Activated naive CD4-positive, alpha-beta T cell treated with anti-CD3 and anti-CD28 coated beads, Interleukin-2, amount 50 U/mL, for 72 hours (primary cell): ENCODE data around the gene CLEC4F. TPM values are rescaled to one million over a fixed set of nuclear protein-coding genes. Genes with fewer than 3 reads are reported as not detected.

ENCODE experiments used
- ATAC-seq, 2 donors: fragments of 150-1000 bp; cut with Tn5 transposase; 2 replicates each; pipeline ENCODE4 v1.10.0; 2021; ENCODE audit warnings: mild to moderate bottlenecking in 2 of 2, moderate library complexity in 2 of 2
- DNase-seq, 2 donors: peaks; one replicate each; pipeline ENCODE4 v3.0.0; 2021 to 2022; ENCODE audit warnings: low spot score in 2 of 2
- H3K27ac Mint-ChIP-seq, 2 donors: one replicate each; pipeline ENCODE4 v1.8.0; 2022; ENCODE audit warnings: mild to moderate bottlenecking in 2 of 2, mixed read lengths in 2 of 2
- H3K36me3 Mint-ChIP-seq, 2 donors: one replicate each; pipeline ENCODE4 v1.8.0; 2022; ENCODE audit warnings: mixed read lengths in 2 of 2
- H3K9me3 Mint-ChIP-seq, 2 donors: one replicate each; pipeline ENCODE4 v1.8.0; 2022; ENCODE audit warnings: mixed read lengths in 2 of 2
- total RNA-seq, 2 donors: library from RNA; stranded (reverse); gene quantifications; one replicate each; pipeline ENCODE4 v1.2.3, GENCODE V29; 2022

The CLEC4F gene
- total RNA-seq, 2 donors from 2014 or later, result 3.7 TPM; not detected in 1

GRCh38 chr2:70776266-70776665 is 44.1 kb downstream of the CLEC4F start:
- Mint-ChIP-seq H3K36me3 (peaks cover 0 to 6% of the 10 kb centered on the region in 2 donors), H3K9me3 (peaks cover 0 to 9% of the 10 kb centered on the region in 2 donors), H3K27ac (no peak overlapping the region)
- DNase-seq (no peak), ATAC-seq (no peak)

GRCh38 chr2:70775141-70775540 is 45.3 kb downstream of the CLEC4F start:
- no peak overlapping the region for H3K27ac Mint-ChIP-seq
- no peak for ATAC-seq

GRCh38 chr2:70772486-70773155 is 47.8 kb downstream of the CLEC4F start:
- Mint-ChIP-seq H3K36me3 (peaks cover 4 to 6% of the 10 kb centered on the region in 2 donors), H3K27ac (no peak overlapping the region), H3K9me3 (peaks cover 0 to 9% of the 10 kb centered on the region in 2 donors)
- DNase-seq (no peak), ATAC-seq (no peak)

More at GRCh38 chr2:70775141-70775540, 45.3 kb downstream of the CLEC4F start:
- Mint-ChIP-seq H3K36me3 (peaks cover 0 to 6% of the 10 kb centered on the region in 2 donors), H3K9me3 (peaks cover 0 to 9% of the 10 kb centered on the region in 2 donors)
- no peak for DNase-seq

GRCh38 chr2:70771446-70771845 is 49.0 kb downstream of the CLEC4F start:
- Mint-ChIP-seq H3K36me3 (peaks cover 5 to 11% of the 10 kb centered on the region in 2 donors), H3K9me3 (peaks cover 0 to 9% of the 10 kb centered on the region in 2 donors)
- ATAC-seq, result peak in 1 of 2 donors; percentile 34

GRCh38 chr2:70769450-70769849 is 50.9 kb downstream of the CLEC4F start:
- Mint-ChIP-seq H3K36me3 (peaks cover 5 to 12% of the 10 kb centered on the region in 2 donors), H3K27ac (no peak overlapping the region), H3K9me3 (peaks cover 0 to 9% of the 10 kb centered on the region in 2 donors)
- DNase-seq, result no peak
- ATAC-seq, result no peak

More at GRCh38 chr2:70771446-70771845, 49.0 kb downstream of the CLEC4F start:
- no peak for DNase-seq
- no peak overlapping the region for H3K27ac Mint-ChIP-seq

- Mint-ChIP-seq H3K9me3 (peaks cover 0 to 7% of the 10 kb centered on the region in 2 donors), H3K36me3 (peaks cover 5 to 10% of the 10 kb centered on the region in 2 donors), H3K27ac (peak overlapping the region; percentile 59 to 95)
- no peak for ATAC-seq
- DNase-seq, result no peak
Measured at GRCh38 chr2:70768590-70769085, 51.8 kb downstream of the CLEC4F start.

- Mint-ChIP-seq H3K9me3 (peaks cover 0 to under 1% of the 10 kb centered on the region in 2 donors), H3K27ac (peak within 1 kb of the TSS; percentile 82 to 95), H3K36me3 (peaks cover 5 to 6% of the 10 kb centered on the region in 2 donors)
- peak; percentile 60 to 81 for DNase-seq
- peak; percentile 81 to 90 for ATAC-seq
Measured at GRCh38 chr2:70767699-70768589, 52.5 kb downstream of the CLEC4F start, which contains the start of gene ADD2. TSS of gene ADD2 (minus strand) at chr2:70768200. CDS start at chr2:70706408, 61,792 bp downstream.

- H3K36me3 Mint-ChIP-seq, result peaks cover 5 to 6% of the 10 kb centered on the region in 2 donors
- no peaks in the 10 kb centered on the region for H3K9me3 Mint-ChIP-seq
- peak overlapping the region; percentile 29 to 80 for H3K27ac Mint-ChIP-seq
- DNase-seq, result peak in 1 of 2 donors; percentile 19
- peak; percentile 33 to 46 for ATAC-seq
Measured at GRCh38 chr2:70767079-70767698, 53.2 kb downstream of the CLEC4F start.

- ATAC-seq (peak in 1 of 2 donors; percentile 3), DNase-seq (no peak)
- Mint-ChIP-seq H3K9me3 (no peaks in the 10 kb centered on the region), H3K36me3 (peaks cover 5 to 6% of the 10 kb centered on the region in 2 donors), H3K27ac (peak overlapping the region; percentile 29 to 80)
Measured at GRCh38 chr2:70766357-70767078, 53.9 kb downstream of the CLEC4F start.

- no peak for DNase-seq
- H3K27ac Mint-ChIP-seq, result peak overlapping the region in 1 of 2 donors; percentile 75
- peaks cover 5 to 6% of the 10 kb centered on the region in 2 donors for H3K36me3 Mint-ChIP-seq
- no peak for ATAC-seq
- no peaks in the 10 kb centered on the region for H3K9me3 Mint-ChIP-seq
Measured at GRCh38 chr2:70765507-70765906, 54.9 kb downstream of the CLEC4F start.

- DNase-seq, result no peak
- no peaks in the 10 kb centered on the region for H3K9me3 Mint-ChIP-seq
- H3K27ac Mint-ChIP-seq, result no peak overlapping the region
- no peaks in the 10 kb centered on the region for H3K36me3 Mint-ChIP-seq
- no peak for ATAC-seq
Measured at GRCh38 chr2:70759446-70759845, 61.0 kb downstream of the CLEC4F start.

Other genes with a start within 250 kb of the CLEC4F start
- gene ADD2, start 52.4 kb downstream of the CLEC4F start, total RNA-seq, result 10 to 100 TPM; 18.3 to 76.0 TPM
- not detected for gene FIGLA, start 30.0 kb downstream of the CLEC4F start, total RNA-seq
- gene CD207, start 15.2 kb upstream of the CLEC4F start, total RNA-seq, result not detected
- under 1 TPM in 1 of 2 donors, not detected in 1; 0.21 TPM for gene VAX2, start 80.0 kb upstream of the CLEC4F start, total RNA-seq
- under 1 TPM in 1 of 2 donors, not detected in 1; 0.11 TPM for gene ATP6V1B1, start 115.3 kb upstream of the CLEC4F start, total RNA-seq
- gene ANKRD53, start 158.0 kb upstream of the CLEC4F start, total RNA-seq, result under 1 TPM in 1 of 2 donors, not detected in 1; 0.60 TPM
- gene TEX261, start 174.3 kb upstream of the CLEC4F start, total RNA-seq, result 10 to 100 TPM; 12.1 to 53.6 TPM
- gene NAGK, start 248.0 kb upstream of the CLEC4F start, total RNA-seq, result 10 to 100 TPM; 48.4 to 77.4 TPM